ENCODE results near the gene PDXK.
A peak's percentile ranks its signal among the peaks of the same experiment; 100 is the strongest.

PDXK gene

DNA sequence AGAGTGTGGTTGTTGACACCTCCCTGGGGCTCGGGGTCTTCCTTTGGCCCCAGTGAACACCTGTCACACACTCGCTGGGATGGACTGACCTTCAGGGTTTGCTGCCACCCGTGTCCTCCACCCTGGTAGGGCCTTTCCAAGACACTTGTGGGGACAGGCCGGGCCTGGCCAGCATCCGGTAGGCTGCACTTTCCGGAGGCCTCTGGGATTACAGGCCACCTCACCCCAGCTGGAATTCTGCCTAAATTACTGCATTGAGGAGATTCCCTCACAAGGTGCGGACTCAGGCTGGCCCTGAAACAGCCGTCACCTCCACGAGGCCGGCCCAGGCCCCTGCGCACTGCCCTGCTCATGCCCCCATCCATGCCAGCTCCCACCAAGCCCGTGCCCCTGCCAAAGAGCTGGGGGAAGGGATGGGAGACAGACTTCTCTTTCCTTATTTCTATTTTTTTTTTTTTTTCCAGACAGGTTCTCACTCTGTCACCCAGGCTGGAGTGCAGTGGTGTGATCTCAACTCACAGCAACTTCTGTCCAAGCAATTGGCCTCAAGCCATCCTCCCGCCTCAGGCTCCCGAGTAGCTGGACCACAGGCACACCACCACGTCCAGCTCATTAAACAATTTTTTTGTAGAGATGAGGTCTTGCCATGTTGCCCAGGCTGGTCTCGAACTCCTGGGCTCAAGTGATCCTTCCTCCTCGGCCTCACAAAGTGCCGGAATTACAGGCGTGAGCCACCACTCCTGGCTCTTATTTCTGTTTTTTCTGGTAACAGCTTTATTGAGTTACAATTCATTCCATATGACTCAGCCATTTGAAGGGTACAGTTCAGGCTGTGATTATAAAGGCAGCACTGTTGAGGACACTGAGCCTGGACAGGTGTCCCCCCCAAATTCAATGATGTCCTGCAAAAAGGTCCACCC, 45.9 kb downstream of the PDXK start:
- peak; percentile 41 for DNase-seq (ENCODE audit: low read depth, low spot score)
- in situ Hi-C loops (cut with HindIII; ENCODE audit: low sequenced_read_pairs): no loop called here
- H3K4me3 ChIP-seq (ENCODE audit: low read depth, low read length): no peak overlapping the region
- no peak for TF ChIP-seq CTCF (IDR thresholded peaks at IDR 0.05; ENCODE audit: low read depth, low read length)

GRCh38 chr21:43766734-43767497, 48.0 kb downstream of the PDXK start:
- TF ChIP-seq CTCF (IDR thresholded peaks at IDR 0.05; ENCODE audit: low read depth, low read length): no peak
- in situ Hi-C loops (cut with HindIII; ENCODE audit: low sequenced_read_pairs): no loop called here
- no peak overlapping the region for H3K4me3 ChIP-seq (ENCODE audit: low read depth, low read length)
- no peak for DNase-seq (ENCODE audit: low read depth, low spot score)

DNA sequence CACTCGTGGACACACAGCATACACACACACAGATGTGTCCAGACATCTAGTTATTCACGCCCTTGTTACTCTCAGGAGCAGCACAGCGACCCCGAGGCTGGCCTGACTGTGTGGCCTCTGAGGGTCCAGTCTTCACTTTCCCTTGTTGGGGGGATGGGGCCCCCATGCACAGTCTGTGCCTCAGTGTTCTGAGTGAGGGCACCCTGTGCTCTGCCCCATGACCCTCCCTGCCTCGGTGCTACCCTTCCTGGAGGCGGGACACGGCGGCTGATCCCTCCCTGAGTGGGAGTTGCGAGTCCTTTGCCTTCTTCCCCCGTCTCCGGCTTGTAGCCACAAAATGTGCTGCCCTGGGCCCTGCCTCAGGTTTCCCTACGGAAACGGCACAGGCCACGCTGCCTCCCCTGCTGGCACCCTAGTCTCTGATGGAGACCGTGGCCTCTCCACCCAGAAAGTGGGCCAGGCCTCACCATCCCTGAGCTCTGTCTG, 48.6 kb downstream of the PDXK start:
- no peak overlapping the region for H3K4me3 ChIP-seq (ENCODE audit: low read depth, low read length)
- TF ChIP-seq CTCF (IDR thresholded peaks at IDR 0.05; ENCODE audit: low read depth, low read length): no peak
- no peak for DNase-seq (ENCODE audit: low read depth, low spot score)
- in situ Hi-C loops (cut with HindIII; ENCODE audit: low sequenced_read_pairs): no loop called here

DNA sequence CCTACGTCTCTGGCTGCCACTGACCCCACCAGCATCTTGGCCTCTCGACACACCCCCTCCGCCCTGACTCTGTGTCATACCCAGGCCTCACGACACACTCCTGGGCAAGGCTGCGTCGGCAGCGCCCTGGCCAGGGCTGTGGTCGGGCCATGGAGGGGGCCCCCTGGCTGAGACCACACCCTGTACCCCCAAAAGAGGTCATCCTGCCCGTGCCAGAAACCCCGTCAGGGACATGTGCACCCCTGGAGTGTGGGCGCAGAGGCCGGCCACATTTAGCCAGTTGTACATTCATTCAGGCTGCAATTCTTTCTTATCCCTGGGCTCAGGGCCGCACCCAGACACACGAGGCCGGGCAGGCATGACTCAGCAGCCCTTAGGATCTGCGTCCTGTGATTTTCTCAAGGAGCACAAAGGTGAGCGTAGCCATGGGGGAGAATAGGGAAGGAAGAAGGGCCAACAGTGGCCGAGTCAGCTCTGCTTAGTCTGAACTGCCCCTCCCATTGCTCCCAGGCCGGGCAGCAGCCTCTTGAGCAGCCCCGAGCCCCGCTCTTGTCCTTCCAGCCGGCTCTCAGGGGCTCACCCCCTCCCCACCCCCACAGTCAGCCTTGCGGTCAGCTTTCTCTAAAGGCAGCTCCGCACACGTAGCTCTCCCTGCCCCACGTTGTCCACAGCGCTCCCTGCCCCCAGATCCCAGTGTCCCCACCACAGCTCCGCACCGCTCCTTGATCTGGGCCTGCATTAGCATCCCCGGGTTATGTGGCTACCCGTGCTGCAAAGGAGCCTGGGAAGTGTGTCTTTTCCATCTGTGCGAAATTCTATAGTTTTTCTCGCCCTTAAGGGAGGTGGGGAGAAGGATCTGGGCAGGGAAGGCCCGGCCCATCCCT, 49.3 kb downstream of the PDXK start:
- H3K4me3 ChIP-seq (ENCODE audit: low read depth, low read length): no peak overlapping the region
- in situ Hi-C loops (cut with HindIII; ENCODE audit: low sequenced_read_pairs): no loop called here
- no peak for TF ChIP-seq CTCF (IDR thresholded peaks at IDR 0.05; ENCODE audit: low read depth, low read length)
- peak; percentile 79 for DNase-seq (ENCODE audit: low read depth, low spot score)

DNA sequence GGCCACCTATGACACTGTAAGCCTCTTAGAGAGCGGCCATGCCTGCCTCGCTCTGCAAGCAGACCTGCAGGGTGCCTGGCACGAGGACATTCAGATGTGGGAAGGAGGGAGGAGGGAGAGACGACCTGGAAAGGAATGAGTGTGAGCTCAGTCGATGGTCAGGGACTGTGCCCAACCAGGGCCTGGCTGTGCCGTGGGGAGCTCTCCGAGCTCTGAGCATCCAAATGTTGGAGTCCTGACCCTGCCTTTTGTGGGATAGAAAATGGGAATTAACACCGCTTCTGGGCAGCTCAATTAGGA, 49.9 kb downstream of the PDXK start:
- TF ChIP-seq CTCF (IDR thresholded peaks at IDR 0.05; ENCODE audit: low read depth, low read length): no peak
- H3K4me3 ChIP-seq (ENCODE audit: low read depth, low read length): no peak overlapping the region
- in situ Hi-C loops (cut with HindIII; ENCODE audit: low sequenced_read_pairs): no loop called here
- no peak for DNase-seq (ENCODE audit: low read depth, low spot score)

- no peak for DNase-seq (ENCODE audit: low read depth, low spot score)
- no peak for TF ChIP-seq CTCF (IDR thresholded peaks at IDR 0.05; ENCODE audit: low read depth, low read length)
- in situ Hi-C loops (cut with HindIII; ENCODE audit: low sequenced_read_pairs): no loop called here
- no peak overlapping the region for H3K4me3 ChIP-seq (ENCODE audit: low read depth, low read length)
Measured at GRCh38 chr21:43769325-43769958, 50.5 kb downstream of the PDXK start.

Measured in astrocyte of the spinal cord (primary cell).